Thymus (tissue), 11 donors: Measurements from ENCODE around the gene SNRK. TPM values are rescaled to one million over a fixed set of nuclear protein-coding genes. Genes with fewer than 3 reads are reported as not detected.

Experiments used
- DNase-seq, 9 donors: peaks; one replicate each; pipeline ENCODE4 v3.0.0-alpha.2; 2013; ENCODE audit warnings: low spot score in 9 of 9, low read depth in 6 of 9, missing footprints in 1 of 9
- H3K27ac ChIP-seq, 2 donors: one replicate each; pipeline ENCODE4 v1.5.1; 2013; ENCODE audit warnings: control low read depth in 1 of 2, low read depth in 1 of 2, low read length in 1 of 2, mild to moderate bottlenecking in 1 of 2, moderate library complexity in 1 of 2
- H3K27me3 ChIP-seq, 2 donors: one replicate each; pipeline ENCODE4 v1.5.1; 2013; ENCODE audit warnings: low read length in 1 of 2; ENCODE audit not compliant: control insufficient read depth in 2 of 2, insufficient read depth in 1 of 2
- H3K36me3 ChIP-seq, 2 donors: one replicate each; pipeline ENCODE4 v1.5.1; 2013; ENCODE audit warnings: low read length in 1 of 2, mild to moderate bottlenecking in 1 of 2, moderate library complexity in 1 of 2; ENCODE audit not compliant: control insufficient read depth in 2 of 2, insufficient read depth in 2 of 2
- H3K4me1 ChIP-seq, 2 donors: one replicate each; pipeline ENCODE4 v1.5.1; 2013; ENCODE audit warnings: low read length in 2 of 2; ENCODE audit not compliant: control insufficient read depth in 2 of 2, insufficient read depth in 2 of 2
- H3K4me3 ChIP-seq, 2 donors: one replicate each; pipeline ENCODE4 v1.5.1; 2013; ENCODE audit warnings: low read length in 2 of 2, control low read depth in 1 of 2, mild to moderate bottlenecking in 1 of 2
- H3K9me3 ChIP-seq, 2 donors: one replicate each; pipeline ENCODE4 v1.5.1; 2013; ENCODE audit warnings: low read length in 1 of 2, mild to moderate bottlenecking in 1 of 2; ENCODE audit not compliant: control insufficient read depth in 2 of 2, insufficient read depth in 1 of 2
- WGBS: extraction: QIAGEN DNeasy Blood & Tissue Kit; methylation state at CpG from one replicate; pipeline ENCODE4 v1.1.7; 2013; 5-methylcytosine and 5-hydroxymethylcytosine counted together
- polyA plus RNA-seq: library from polyadenylated mRNA; stranded (reverse); fragments of 200-250 nt; gene quantifications from one replicate; pipeline ENCODE4 v1.2.3, GENCODE V29; 2013
- total RNA-seq: library from RNA; stranded (reverse); fragments of 120-200 nt; gene quantifications from one replicate; pipeline ENCODE4 v1.2.4, GENCODE V29; 2013
- donor health status: healthy.

SNRK gene
- total and polyA plus RNA-seq, 2 donors: 33.6 to 48.3 TPM

- Histone ChIP-seq H3K36me3 (no peaks in the 10 kb centered on the region), H3K9me3 (no peaks in the 10 kb centered on the region), H3K27me3 (no peaks in the 10 kb centered on the region), H3K4me1 (peaks cover 8 to 32% of the 10 kb centered on the region in 2 donors), H3K4me3 (no peak overlapping the region), H3K27ac (no peak overlapping the region)
- 99% methylated on average over 10 of the region's 10 CpGs for WGBS
- no peak for DNase-seq
Measured at GRCh38 chr3:43372007-43372740, 85.8 kb downstream of the SNRK start.

- Histone ChIP-seq H3K27ac (no peak overlapping the region), H3K4me3 (no peak overlapping the region), H3K27me3 (no peaks in the 10 kb centered on the region), H3K36me3 (no peaks in the 10 kb centered on the region), H3K4me1 (peaks cover 14 to 40% of the 10 kb centered on the region in 2 donors), H3K9me3 (no peaks in the 10 kb centered on the region)
- DNase-seq: no peak
- 91% methylated on average over 11 of the region's 11 CpGs for WGBS
Measured at GRCh38 chr3:43372809-43373559, 86.6 kb downstream of the SNRK start.

- Histone ChIP-seq H3K4me1 (peaks cover 16 to 45% of the 10 kb centered on the region in 2 donors), H3K4me3 (no peak overlapping the region), H3K27ac (peak overlapping the region in 1 of 2 donors; percentile 36), H3K9me3 (no peaks in the 10 kb centered on the region), H3K27me3 (no peaks in the 10 kb centered on the region), H3K36me3 (no peaks in the 10 kb centered on the region)
- DNase-seq: no peak
- WGBS: 96% methylated on average over 3 of the region's 3 CpGs
Measured at GRCh38 chr3:43373560-43373928, 87.2 kb downstream of the SNRK start.

- H3K9me3 ChIP-seq: no peaks in the 10 kb centered on the region
- 98% methylated on average over 2 of the region's 2 CpGs for WGBS
- peaks cover 12 to 29% of the 10 kb centered on the region in 2 donors for H3K4me1 ChIP-seq
- H3K27me3 ChIP-seq: no peaks in the 10 kb centered on the region
- no peak overlapping the region for H3K4me3 ChIP-seq
- DNase-seq: peak; percentile 53 to 89 (median 75)
- H3K36me3 ChIP-seq: no peaks in the 10 kb centered on the region
- peak overlapping the region in 1 of 2 donors; percentile 22 for H3K27ac ChIP-seq
Measured at GRCh38 chr3:43378066-43378935, 92.0 kb downstream of the SNRK start.

GRCh38 chr3:43379343-43379742 is 93.0 kb downstream of the SNRK start:
- H3K9me3 ChIP-seq: no peaks in the 10 kb centered on the region
- no peak overlapping the region for H3K4me3 ChIP-seq
- WGBS: 98% methylated on average over 3 of the region's 3 CpGs
- H3K27me3 ChIP-seq: no peaks in the 10 kb centered on the region
- no peak overlapping the region for H3K27ac ChIP-seq
- no peaks in the 10 kb centered on the region for H3K36me3 ChIP-seq
- H3K4me1 ChIP-seq: peaks cover 12 to 22% of the 10 kb centered on the region in 2 donors
- no peak for DNase-seq

GRCh38 chr3:43388175-43388574 is 101.8 kb downstream of the SNRK start:
- DNase-seq: no peak
- WGBS: 96% methylated on average over 5 of the region's 5 CpGs
- H3K9me3 ChIP-seq: peaks cover 0 to 3% of the 10 kb centered on the region in 2 donors
- H3K27ac ChIP-seq: peak overlapping the region; percentile 46 to 85
- peaks cover 23 to 27% of the 10 kb centered on the region in 2 donors for H3K4me1 ChIP-seq
- H3K27me3 ChIP-seq: no peaks in the 10 kb centered on the region
- no peak overlapping the region for H3K4me3 ChIP-seq
- H3K36me3 ChIP-seq: no peaks in the 10 kb centered on the region

GRCh38 chr3:43388915-43389314 is 102.6 kb downstream of the SNRK start:
- peaks cover 0 to 3% of the 10 kb centered on the region in 2 donors for H3K9me3 ChIP-seq
- no peak overlapping the region for H3K4me3 ChIP-seq
- peak overlapping the region; percentile 56 to 85 for H3K27ac ChIP-seq
- no peaks in the 10 kb centered on the region for H3K27me3 ChIP-seq
- peaks cover 23 to 27% of the 10 kb centered on the region in 2 donors for H3K4me1 ChIP-seq
- no peaks in the 10 kb centered on the region for H3K36me3 ChIP-seq
- DNase-seq: peak in 3 of 9 donors; percentile 24 to 64 (median 29)

- peaks cover 0 to 3% of the 10 kb centered on the region in 2 donors for H3K9me3 ChIP-seq
- no peaks in the 10 kb centered on the region for H3K27me3 ChIP-seq
- peak in 7 of 9 donors; percentile 36 to 83 (median 50) for DNase-seq
- H3K4me1 ChIP-seq: peaks cover 23 to 27% of the 10 kb centered on the region in 2 donors
- H3K4me3 ChIP-seq: no peak overlapping the region
- whole genome bisulfite sequencing: 37% methylated on average over 10 of the region's 10 CpGs
- H3K36me3 ChIP-seq: no peaks in the 10 kb centered on the region
- peak overlapping the region; percentile 85 for H3K27ac ChIP-seq
Measured at GRCh38 chr3:43389388-43390254, 103.3 kb downstream of the SNRK start.
